AG04450 (cell line): ENCODE measurements around the gene RAB35. TPM values are rescaled to one million over a fixed set of nuclear protein-coding genes. Genes with fewer than 3 reads are reported as not detected.

Experiments
- CTCF ChIA-PET: fragments of 300-600, 350-600 bp; formaldehyde crosslinking; extraction: SDS; loops from one replicate; lab custom pipeline; 2022; ENCODE audit warnings: antibody characterized with exemption, inconsistent platforms; lab: Charles Lee
- POLR2A ChIA-PET: fragments of 350-600 bp; formaldehyde crosslinking; extraction: SDS; loops from one replicate; lab custom pipeline; 2021; ENCODE audit warnings: antibody characterized with exemption, inconsistent platforms; lab: Yijun Ruan, JAX
- DNase-seq: peaks from one replicate; pipeline ENCODE4 v3.0.0-alpha.2; 2011; ENCODE audit warnings: low read depth, low spot score
- H3K27ac ChIP-seq: one replicate; pipeline ENCODE4 v1.5.1; 2012; ENCODE audit warnings: low read depth, low read length, control low read depth
- H3K27me3 ChIP-seq: one replicate; pipeline ENCODE4 v1.6.0; 2012; ENCODE audit warnings: low read length; ENCODE audit not compliant: control insufficient read depth, insufficient read depth
- H3K4me3 ChIP-seq: 2 replicates; pipeline ENCODE4 v1.5.1; 2011; ENCODE audit warnings: mild to moderate bottlenecking, low read depth, low read length, control low read depth
- H3K9me3 ChIP-seq: 2 replicates; pipeline ENCODE4 v1.5.1; 2012; ENCODE audit warnings: low read length; ENCODE audit not compliant: control insufficient read depth, insufficient read depth
- CTCF ChIP-seq: IDR thresholded peaks from 2 replicates; pipeline ENCODE4 v1.5.1; 2011; ENCODE audit warnings: low read depth, low read length, control low read depth, inconsistent platforms
- polyA plus RNA-seq: library from polyadenylated mRNA; depleted of rRNA; stranded (reverse); fragments of >200 nt; gene quantifications from 2 replicates; pipeline ENCODE4 v1.2.3, GENCODE V29; 2011

Gene RAB35
- polyA plus RNA-seq, 1 experiment = 64.9 TPM

DNA sequence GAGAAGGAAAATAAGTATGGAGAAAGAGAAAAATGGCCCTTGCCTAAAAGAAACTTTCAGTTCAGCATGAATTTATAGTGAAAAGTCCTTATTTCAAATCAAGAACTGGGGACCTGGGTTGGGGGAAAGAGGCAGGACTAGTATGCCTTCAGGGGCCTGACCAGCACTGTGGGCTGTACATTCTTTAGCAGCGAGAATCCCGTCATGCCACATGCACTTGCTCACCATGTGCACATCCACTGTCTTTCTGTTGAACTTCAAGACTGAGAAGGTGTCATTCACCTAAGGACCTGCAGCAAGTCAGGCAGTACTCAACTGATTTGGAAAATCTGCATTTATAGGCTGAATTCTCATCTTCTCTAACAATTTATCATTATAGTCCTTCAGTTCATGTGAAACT, 50.2 kb downstream of the RAB35 start:
- ChIA-PET CTCF (no interaction called here), POLR2A (no interaction called here)
- Histone ChIP-seq H3K4me3 (no peak overlapping the region), H3K27me3 (peaks cover 48% of the 10 kb centered on the region), H3K9me3 (no peaks in the 10 kb centered on the region), H3K27ac (no peak overlapping the region)
- no peak for TF ChIP-seq CTCF
- no peak for DNase-seq

DNA sequence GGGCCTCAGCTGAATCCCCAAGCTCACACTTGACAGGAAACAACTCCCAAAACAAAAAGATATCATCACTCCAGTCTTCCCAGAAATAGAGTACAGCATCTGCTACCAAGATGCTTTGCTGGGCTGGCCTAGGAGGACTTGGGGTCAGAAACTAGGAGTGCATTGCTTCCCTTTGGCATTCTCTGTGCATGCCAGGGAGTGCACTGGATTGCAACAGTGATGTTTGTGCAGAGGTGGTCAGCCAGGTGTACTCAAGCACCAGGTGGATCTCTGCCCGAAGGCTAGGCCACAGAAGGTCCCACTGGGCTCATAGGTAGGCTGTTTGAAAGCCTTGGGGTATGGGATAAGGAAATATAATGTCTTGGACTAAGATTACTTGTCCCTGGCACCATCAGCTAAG, 51.1 kb downstream of the RAB35 start:
- ChIA-PET CTCF (no interaction called here), POLR2A (no interaction called here)
- H3K27ac ChIP-seq = no peak overlapping the region
- H3K4me3 ChIP-seq = no peak overlapping the region
- TF ChIP-seq CTCF = no peak
- no peak for DNase-seq
- H3K9me3 ChIP-seq = no peaks in the 10 kb centered on the region
- H3K27me3 ChIP-seq = peaks cover 54% of the 10 kb centered on the region

DNA sequence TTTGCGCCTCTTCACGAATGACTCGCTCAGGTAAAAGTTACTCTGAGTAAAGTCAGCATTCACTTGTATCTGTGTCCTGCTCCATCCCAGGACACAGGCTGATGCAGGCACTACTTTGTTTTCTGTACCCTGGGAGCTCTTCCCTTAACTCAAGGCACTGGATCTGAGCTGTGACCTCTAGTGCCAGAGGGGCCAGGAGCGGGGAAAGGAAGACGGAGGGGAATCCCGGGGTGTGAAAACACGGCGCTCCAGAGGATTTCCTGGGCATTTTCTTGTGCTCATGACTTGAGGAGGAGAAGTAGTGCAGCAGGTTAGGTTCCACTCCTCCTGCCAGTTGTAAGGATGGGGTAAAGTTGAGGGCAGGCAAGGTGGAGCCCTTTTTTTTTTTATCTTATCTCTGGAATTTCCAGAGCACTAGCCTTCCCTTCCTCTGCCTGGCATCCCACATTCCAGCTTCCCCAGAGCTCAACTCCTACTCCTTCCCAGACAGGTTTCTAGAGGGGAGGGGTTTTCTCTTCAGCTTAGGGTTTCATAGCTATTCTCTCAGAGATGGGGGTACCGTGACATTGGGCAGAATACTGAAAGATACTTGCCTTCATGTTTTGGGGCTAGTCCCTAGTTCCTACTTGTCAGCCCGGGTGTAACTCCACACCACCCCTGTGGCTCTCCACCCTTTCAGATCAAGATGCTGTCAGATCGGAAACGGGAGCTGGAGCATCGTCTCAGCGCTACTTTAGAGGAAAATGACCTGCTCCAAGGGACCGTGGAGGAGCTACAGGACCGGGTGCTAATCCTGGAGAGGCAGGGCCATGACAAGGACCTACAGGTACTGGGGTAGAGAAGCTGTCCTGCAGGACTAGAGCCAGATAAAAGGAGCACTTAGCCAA, 52.3 kb downstream of the RAB35 start:
- DNase-seq = no peak
- peaks cover 55% of the 10 kb centered on the region for H3K27me3 ChIP-seq
- POLR2A ChIA-PET = no interaction called here

DNA sequence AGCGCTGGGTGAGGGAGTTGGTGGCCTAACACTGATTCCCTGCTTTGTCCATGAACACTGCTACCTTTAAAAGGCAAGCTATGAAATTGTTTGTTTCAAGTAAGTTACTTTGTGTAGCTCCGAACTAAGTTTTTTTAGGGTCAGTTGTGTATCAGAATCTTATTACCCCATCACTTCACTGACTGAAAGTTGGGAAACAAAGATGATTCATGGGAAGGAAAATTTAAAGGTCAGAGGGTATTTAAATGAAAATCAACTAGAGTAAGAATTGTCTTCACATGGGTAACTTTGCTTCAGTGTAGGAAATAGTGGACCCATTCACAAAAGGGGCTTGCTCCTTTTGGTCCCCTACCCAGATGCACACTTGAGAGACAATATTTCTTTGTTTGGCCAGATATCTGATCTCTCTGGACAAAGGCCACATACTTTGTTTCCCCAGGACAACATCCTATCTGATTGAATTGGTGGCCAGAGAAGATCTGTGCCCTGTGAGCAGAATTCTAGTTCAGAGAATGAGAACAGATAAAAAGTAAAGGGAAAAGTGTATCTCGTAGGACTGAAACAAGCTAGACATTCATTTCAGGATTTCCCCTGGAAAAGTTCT, 53.5 kb downstream of the RAB35 start:
- Histone ChIP-seq H3K27me3 (peaks cover 49% of the 10 kb centered on the region), H3K9me3 (no peaks in the 10 kb centered on the region), H3K4me3 (no peak overlapping the region), H3K27ac (no peak overlapping the region)
- no peak for DNase-seq
- CTCF ChIA-PET = no interaction called here
- POLR2A ChIA-PET = no interaction called here
- TF ChIP-seq CTCF = no peak

More for the DNA sequence above, 52.3 kb downstream of the RAB35 start:
- Histone ChIP-seq H3K9me3 (no peaks in the 10 kb centered on the region), H3K27ac (no peak overlapping the region), H3K4me3 (no peak overlapping the region)
- CTCF ChIA-PET = no interaction called here
- no peak for TF ChIP-seq CTCF

DNA sequence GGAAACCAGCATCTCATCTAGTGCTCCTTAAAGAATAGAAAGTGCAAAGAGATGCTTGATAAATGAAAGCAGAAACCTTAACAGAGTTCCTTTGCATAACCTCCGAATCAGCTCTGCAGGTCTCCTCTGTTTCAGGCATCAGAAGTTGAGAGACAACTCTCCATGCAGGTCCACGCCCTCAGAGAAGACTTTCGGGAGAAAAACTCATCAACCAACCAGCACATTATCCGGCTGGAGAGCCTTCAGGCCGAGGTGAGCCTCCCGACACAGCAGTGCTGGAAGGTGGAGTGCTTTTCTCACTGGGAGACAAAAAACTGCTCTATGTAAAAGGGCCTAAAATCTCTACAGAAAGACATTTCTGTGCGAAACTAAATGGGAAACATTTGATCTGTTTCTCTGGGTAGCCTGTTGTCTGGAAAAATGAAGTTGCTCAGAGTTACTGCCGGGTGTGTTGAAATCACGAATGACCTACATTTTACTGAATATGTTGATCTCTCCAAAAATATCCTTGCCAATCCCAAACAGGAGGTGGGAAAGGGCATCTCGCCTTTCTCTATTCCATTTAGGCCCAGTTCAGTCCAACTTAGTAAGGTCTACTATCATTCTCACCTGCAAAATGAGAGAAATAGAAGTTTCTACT, 54.9 kb downstream of the RAB35 start:
- ChIA-PET POLR2A (no interaction called here), CTCF (no interaction called here)
- H3K27ac ChIP-seq = no peak overlapping the region
- H3K9me3 ChIP-seq = no peaks in the 10 kb centered on the region
- no peak overlapping the region for H3K4me3 ChIP-seq
- H3K27me3 ChIP-seq = peaks cover 45% of the 10 kb centered on the region
- no peak for TF ChIP-seq CTCF
- no peak for DNase-seq
